ENCODE measurements around the gene HERC4.

GRCh38 chr10:68095153-68095552 is 20.1 kb upstream of the HERC4 start:
- TF ChIP-seq CTCF (IDR thresholded peaks at IDR 0.05; ENCODE audit: poor library complexity, severe bottlenecking) (no peak), POLR2AphosphoS5 (IDR thresholded peaks at IDR 0.05) (no peak), SMC3 (conservative IDR thresholded peaks at IDR 0.05; ENCODE audit: poor library complexity) (no peak)
